Left lung (tissue), 10 donors: ENCODE results near the gene ATL2. TPM values are rescaled to one million over a fixed set of nuclear protein-coding genes. Genes with fewer than 3 reads are reported as not detected.

Experiments
- ATAC-seq: fragments of 200-7000 bp; cut with Tn5 transposase; one replicate; pipeline ENCODE4 v1.9.1; 2020; ENCODE audit warnings: moderate library complexity
- DNase-seq, 4 donors: peaks; one replicate each; pipeline ENCODE4 v3.0.0-alpha.2; 2013 to 2020
- H3K27ac ChIP-seq, 2 donors: fragments of 200-600 bp; sonication (generic) in 1 of 2; one replicate each; pipeline versions ENCODE4 v1.5.0 to v1.8.0; 2020 to 2021
- H3K27me3 ChIP-seq, 2 donors: fragments of 200-600 bp; sonication (generic) in 1 of 2; one replicate each; pipeline versions ENCODE4 v1.5.0 to v1.8.0; 2020 to 2021
- H3K36me3 ChIP-seq, 2 donors: fragments of 200-600 bp; sonication (generic) in 1 of 2; one replicate each; pipeline versions ENCODE4 v1.5.0 to v1.8.0; 2020 to 2021
- H3K4me1 ChIP-seq, 2 donors: fragments of 200-600 bp; one replicate each; pipeline ENCODE4 v1.8.0; 2021
- H3K4me3 ChIP-seq, 2 donors: fragments of 200-600 bp; sonication (generic) in 1 of 2; one replicate each; pipeline versions ENCODE4 v1.5.0 to v1.8.0; 2020 to 2021; ENCODE audit warnings: mild to moderate bottlenecking in 1 of 2
- H3K9me3 ChIP-seq, 2 donors: fragments of 200-600 bp; sonication (generic) in 1 of 2; one replicate each; pipeline versions ENCODE4 v1.5.0 to v1.8.0; 2020 to 2021
- CTCF ChIP-seq, 2 donors: fragments of 200-600 bp; sonication (generic) in 1 of 2; IDR thresholded peaks; one replicate each; pipeline versions ENCODE4 v1.5.0 to v1.8.0; 2021; ENCODE audit warnings: antibody characterized with exemption in 2 of 2
- intact Hi-C, 2 donors: fragments of 100-400 bp; cut with DNase I; formaldehyde crosslinking; loops; one replicate each; pipeline versions ENCODE4 v1.11.2 to v1.14.2; 2022
- polyA plus RNA-seq, 6 donors: library from polyadenylated mRNA; unstranded; fragments of 120-200 nt; gene quantifications; one replicate each; pipeline ENCODE4 v1.2.1, GENCODE V29; 2013; ENCODE audit not compliant: insufficient read length in 6 of 6
- total RNA-seq, 2 donors: library from RNA; stranded (reverse); fragmentation: NEBNext Ultra II Directional; extraction: Animal tissue kit (Norgen Biotek cat#: 25700); gene quantifications; one replicate each; pipeline ENCODE4 v1.2.1, GENCODE V29; 2021
- donor health status: DM: no; HTN: yes; CAD: no.
- donor health status: DM: no; HTN: no; CAD: no.

The ATL2 gene
- total and polyA plus RNA-seq, 8 donors: 42.2 to 77.0 (median 69.2) TPM

- Histone ChIP-seq H3K27ac (no peak overlapping the region), H3K36me3 (peaks cover 0 to 49% of the 10 kb centered on the region in 2 donors), H3K27me3 (no peaks in the 10 kb centered on the region), H3K4me3 (no peak overlapping the region), H3K4me1 (no peaks in the 10 kb centered on the region), H3K9me3 (no peaks in the 10 kb centered on the region)
- DNase-seq: no peak
- intact Hi-C loops: no loop called here
- no peak for TF ChIP-seq CTCF (IDR thresholded peaks at IDR 0.05)
- ATAC-seq: no peak
Measured at GRCh38 chr2:38298539-38298938, 78.5 kb downstream of the ATL2 start.

- TF ChIP-seq CTCF (IDR thresholded peaks at IDR 0.05): no peak
- intact Hi-C loops: no loop called here
- Histone ChIP-seq H3K27ac (no peak overlapping the region), H3K4me3 (no peak overlapping the region), H3K36me3 (peaks cover 0 to 49% of the 10 kb centered on the region in 2 donors), H3K4me1 (no peaks in the 10 kb centered on the region), H3K9me3 (no peaks in the 10 kb centered on the region), H3K27me3 (no peaks in the 10 kb centered on the region)
- ATAC-seq (no peak), DNase-seq (no peak)
Measured at GRCh38 chr2:38296197-38296780, 80.8 kb downstream of the ATL2 start.

- no peaks in the 10 kb centered on the region for H3K9me3 ChIP-seq
- no peak overlapping the region for H3K4me3 ChIP-seq
- H3K27me3 ChIP-seq: no peaks in the 10 kb centered on the region
- intact Hi-C loops: no loop called here
- H3K4me1 ChIP-seq: no peaks in the 10 kb centered on the region
- H3K27ac ChIP-seq: no peak overlapping the region
- no peak for TF ChIP-seq CTCF (IDR thresholded peaks at IDR 0.05)
- H3K36me3 ChIP-seq: peaks cover 0 to 41% of the 10 kb centered on the region in 2 donors
- ATAC-seq (no peak), DNase-seq (no peak)
Measured at GRCh38 chr2:38294597-38294996, 82.5 kb downstream of the ATL2 start.

- Histone ChIP-seq H3K4me1 (no peaks in the 10 kb centered on the region), H3K27ac (no peak overlapping the region), H3K9me3 (no peaks in the 10 kb centered on the region), H3K27me3 (no peaks in the 10 kb centered on the region), H3K4me3 (no peak overlapping the region), H3K36me3 (peaks cover 0 to 29% of the 10 kb centered on the region in 2 donors)
- TF ChIP-seq CTCF (IDR thresholded peaks at IDR 0.05): no peak
- ATAC-seq: no peak
- intact Hi-C loops: no loop called here
- no peak for DNase-seq
Measured at GRCh38 chr2:38293152-38293865, 83.8 kb downstream of the ATL2 start.

GRCh38 chr2:38290332-38290731 lies 86.7 kb downstream of the ATL2 start:
- ATAC-seq (no peak), DNase-seq (no peak)
- TF ChIP-seq CTCF (IDR thresholded peaks at IDR 0.05): no peak
- H3K36me3 ChIP-seq: no peaks in the 10 kb centered on the region
- no peak overlapping the region for H3K4me3 ChIP-seq
- intact Hi-C loops: no loop called here
- H3K27me3 ChIP-seq: no peaks in the 10 kb centered on the region
- H3K27ac ChIP-seq: no peak overlapping the region
- no peaks in the 10 kb centered on the region for H3K9me3 ChIP-seq
- H3K4me1 ChIP-seq: no peaks in the 10 kb centered on the region
